Measurements from ENCODE around the gene DTNA.

DTNA gene

DNA sequence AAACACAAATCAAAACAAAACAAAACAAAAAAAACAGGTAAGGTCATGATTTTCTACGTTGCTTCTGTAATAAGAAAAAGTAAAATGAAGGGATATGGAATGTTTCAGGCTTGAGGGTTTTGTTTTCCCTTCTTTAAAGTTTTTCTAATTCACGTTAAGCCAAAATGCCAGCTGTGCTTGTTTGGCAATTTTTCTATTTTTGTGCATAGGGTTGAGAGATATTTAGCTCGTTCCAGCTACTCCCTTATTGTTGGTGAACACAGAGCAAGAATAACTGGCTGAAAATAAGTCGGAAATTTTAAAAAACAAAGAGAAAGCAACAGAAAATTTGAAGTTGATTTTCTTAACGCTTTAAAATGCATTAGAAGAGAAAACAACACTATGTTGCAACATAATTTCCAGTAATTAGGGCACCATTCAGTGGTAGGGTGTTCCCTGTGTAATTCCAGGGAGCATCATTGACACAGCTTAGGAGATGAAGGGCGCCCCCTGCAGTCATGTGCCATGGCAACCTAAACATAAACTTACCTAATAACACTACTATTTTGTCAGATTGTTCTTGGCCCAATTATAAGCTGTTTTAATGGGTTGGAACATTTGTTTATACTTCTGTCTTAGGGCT is 99.5 kb downstream of the DTNA start:
- DNase-seq = no peak

- no peak for DNase-seq
Measured at GRCh38 chr18:34816183-34816582, 106.1 kb downstream of the DTNA start.

DNA sequence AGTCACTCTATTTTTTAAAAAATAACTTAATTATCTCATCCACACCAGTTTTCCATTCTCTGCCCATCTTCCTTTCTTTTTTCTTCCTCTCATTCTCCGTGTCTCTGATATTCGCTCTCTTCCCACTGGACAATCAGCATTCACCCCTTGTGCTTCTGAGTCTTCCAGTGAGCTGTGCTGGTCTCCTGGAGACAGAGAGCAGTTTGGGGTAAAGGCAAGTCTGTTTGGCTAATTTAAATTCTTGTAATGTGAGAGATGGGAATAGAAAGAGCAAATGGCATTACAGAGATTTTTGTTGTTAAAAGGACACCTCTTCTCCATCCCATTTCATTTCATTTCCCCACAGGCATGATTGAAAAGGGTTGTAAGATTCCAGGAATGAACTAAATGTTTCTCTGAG is 107.5 kb downstream of the DTNA start:
- DNase-seq = no peak

GRCh38 chr18:34818064-34818463 is 108.0 kb downstream of the DTNA start:
- DNase-seq = no peak

- no peak for DNase-seq
Measured at GRCh38 chr18:34820360-34821065, 110.4 kb downstream of the DTNA start.

DNA sequence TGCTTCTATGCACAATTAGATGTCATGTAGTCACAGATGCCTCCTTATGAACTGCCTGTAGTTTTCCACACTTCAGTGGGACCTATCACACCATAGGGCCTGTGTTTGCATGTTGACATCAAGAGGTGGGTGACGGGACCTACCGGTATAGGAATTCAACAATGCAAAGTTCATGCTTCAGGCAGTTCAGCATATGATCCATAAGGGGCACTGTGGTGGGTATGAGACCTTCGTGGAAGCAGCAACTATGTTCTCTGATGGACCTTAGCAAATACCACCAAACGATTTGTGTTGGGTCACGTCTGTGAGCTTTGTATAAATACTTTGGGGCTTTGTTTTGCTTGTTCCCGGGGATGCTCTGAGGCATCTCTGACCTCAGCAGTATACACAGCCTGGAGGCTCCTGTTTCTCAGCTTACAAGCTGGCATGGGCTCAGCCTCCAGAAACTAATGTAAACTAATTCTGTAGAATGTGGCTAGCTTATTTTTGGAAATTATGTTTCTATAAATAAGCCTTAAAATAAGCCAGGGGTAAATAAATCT is 111.6 kb downstream of the DTNA start:
- no peak for DNase-seq

- no peak for DNase-seq
Measured at GRCh38 chr18:34828093-34828492, 118.0 kb downstream of the DTNA start.

GRCh38 chr18:34834897-34835296 is 124.8 kb downstream of the DTNA start:
- no peak for DNase-seq

GRCh38 chr18:34835466-34835865 is 125.4 kb downstream of the DTNA start:
- DNase-seq = no peak

DNA sequence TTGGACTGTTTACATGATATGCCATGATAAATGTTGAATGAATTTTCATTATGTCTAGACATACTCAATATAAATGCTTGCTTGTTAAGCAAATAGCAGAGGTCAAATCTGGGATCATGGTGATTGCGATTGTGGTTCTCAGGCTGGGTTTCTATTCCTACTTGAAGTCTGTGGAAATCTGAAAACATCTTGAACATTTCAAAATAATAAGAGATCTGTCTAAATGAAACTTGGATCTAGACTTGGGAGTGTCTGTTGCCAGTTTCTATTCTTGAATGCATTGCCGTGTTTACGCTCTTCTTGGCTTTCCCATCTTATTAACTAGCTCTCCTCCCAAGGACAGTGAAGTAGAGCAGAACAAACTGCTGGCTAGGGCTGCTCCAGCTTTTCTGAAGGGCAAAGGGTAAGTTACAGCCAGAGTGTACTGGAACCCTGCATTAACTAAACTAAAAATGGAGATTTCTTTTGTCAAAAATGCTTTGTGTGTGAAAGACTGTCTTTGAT is 127.7 kb downstream of the DTNA start:
- no peak for DNase-seq

- DNase-seq = no peak
Measured at GRCh38 chr18:34838669-34839068, 128.6 kb downstream of the DTNA start.

- no peak for DNase-seq
Measured at GRCh38 chr18:34840256-34840826, 130.2 kb downstream of the DTNA start.

DNA sequence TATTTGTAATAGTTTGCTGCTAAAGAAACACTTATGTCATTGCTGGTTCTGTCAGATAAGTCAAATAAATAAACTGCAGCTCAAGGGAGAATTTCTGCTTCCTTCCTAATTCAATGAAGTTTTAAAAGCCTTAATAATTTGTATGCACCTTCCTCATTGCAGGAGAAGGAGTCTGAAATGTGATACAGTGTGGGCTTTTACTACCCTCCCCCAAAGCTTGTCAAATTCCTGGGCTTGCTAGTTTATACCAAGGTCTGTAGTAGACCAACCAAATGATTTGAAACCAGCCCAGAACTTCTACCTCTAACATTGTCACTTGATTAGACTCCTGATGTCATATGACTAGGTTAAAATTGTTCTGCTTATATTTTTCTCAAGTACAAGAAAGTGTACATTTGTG is 131.8 kb downstream of the DTNA start:
- DNase-seq = no peak

DNA sequence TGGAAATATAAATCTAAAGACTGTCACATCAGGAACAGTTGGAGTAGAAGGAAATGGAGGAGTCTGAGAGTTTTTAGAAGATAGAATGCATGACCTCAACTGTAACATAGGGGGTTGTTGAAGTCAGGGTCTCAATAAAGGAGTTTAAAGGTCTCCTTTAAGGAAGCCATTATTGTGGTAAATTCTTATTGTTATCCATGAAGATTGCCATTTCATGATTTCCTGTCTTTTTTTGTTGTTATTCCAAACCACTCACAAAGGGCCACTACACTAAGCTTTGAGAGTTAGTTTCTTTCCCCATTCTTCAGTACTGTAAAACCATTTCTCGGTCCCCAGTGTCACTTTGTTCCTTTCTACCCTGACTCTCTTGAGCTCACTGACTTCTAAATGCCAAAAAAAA is 134.0 kb downstream of the DTNA start:
- DNase-seq = no peak

GRCh38 chr18:34844732-34845459 is 134.8 kb downstream of the DTNA start:
- DNase-seq = no peak

DNA sequence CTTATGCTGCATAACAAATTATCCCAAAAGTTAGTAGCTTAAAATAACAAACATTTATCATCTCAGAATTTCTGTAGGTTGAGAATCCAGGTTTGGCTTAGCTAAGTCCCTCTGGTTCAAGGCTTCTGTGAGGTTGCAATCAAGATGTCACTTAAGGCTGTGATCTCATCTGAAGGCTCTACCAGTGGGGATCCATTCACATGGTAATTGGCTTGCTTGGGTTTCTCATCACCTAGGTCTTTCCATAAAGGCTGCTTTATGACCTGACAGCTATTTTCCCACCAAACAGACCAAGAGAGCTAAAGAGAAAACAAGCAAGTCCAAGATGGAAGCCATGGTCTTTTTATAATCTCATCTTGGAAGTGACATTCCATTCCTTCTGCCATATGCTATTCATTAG is 137.3 kb downstream of the DTNA start:
- DNase-seq = no peak

DNA sequence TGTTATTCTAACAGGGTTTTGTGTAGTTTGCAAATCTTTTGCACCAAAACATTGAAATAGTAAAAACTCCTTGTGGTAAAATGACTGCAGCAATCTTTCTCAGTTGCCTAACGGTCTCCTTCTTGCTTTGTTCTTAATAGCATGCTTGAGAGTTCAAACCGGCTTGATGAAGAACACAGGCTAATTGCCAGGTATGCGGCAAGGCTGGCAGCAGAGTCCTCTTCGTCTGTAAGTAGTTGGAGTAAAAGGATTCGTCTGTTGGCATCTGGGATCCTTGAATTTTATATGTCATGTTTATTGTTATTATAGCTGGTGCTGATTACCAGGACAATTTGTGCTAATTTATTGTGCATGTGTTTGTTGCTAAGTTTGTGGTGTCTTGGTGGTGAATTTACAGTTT is 138.1 kb downstream of the DTNA start:
- no peak for DNase-seq

- DNase-seq = no peak
Measured at GRCh38 chr18:34848695-34849094, 138.6 kb downstream of the DTNA start.

GRCh38 chr18:34857320-34857719 is 147.2 kb downstream of the DTNA start:
- DNase-seq = no peak

GRCh38 chr18:34858188-34858587 is 148.1 kb downstream of the DTNA start:
- DNase-seq = no peak

GRCh38 chr18:34859496-34859895 is 149.4 kb downstream of the DTNA start:
- DNase-seq = no peak

DNA sequence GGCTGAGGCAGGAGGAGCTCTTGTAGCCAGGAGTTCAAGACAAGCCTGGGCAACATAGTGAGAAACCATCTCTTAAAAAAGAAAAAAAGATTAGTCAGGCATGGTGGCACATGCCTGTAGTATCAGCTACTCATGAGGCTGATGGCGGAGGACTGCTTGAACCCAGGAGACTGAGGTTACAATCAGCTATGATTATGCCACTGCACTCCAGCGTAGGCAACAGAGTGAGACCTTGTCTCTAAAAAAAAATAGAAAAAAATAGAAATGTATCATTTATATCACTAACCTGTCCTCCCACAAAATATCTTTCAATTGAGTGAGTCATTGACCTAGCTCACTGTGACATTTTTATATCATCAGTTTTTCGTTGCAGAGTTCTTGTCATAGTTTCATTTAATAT is 152.5 kb downstream of the DTNA start:
- DNase-seq = no peak

- DNase-seq = no peak
Measured at GRCh38 chr18:34863702-34864101, 153.6 kb downstream of the DTNA start.
